Measurements from ENCODE around the gene WDR13.

DNA sequence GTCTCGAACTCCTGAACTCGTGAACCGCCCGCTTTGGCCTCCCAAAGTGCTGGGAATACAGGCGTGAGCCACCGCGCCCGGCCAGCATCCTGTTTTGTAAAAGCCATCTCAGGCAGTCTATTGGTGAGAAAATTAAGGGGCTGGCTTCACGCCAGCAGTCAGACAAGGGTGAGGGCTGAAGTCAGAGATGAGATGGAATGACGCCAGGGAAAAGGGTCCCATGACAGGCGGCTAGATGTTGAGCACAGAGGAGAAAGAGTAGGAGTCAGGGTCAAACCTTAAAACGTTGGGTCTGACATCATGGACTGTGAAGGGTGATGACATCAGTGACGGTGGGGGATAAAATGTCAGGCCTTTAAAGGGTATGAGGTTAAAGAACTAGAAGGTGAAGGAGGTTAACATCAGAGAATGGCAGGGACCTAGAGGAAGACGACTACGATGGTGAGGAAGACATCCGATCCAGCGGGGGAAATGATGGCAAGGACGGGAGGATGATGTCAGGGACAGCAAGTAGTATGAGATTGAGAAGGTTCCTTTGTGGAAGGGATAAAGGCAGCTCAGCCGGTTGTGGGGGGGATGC lies 23.5 kb upstream of the WDR13 start:
- no peak for TF ChIP-seq YY1 (IDR thresholded peaks at IDR 0.05; ENCODE audit: insufficient read depth, insufficient read length)
- TF ChIP-seq ZNF274 (IDR thresholded peaks at IDR 0.05; ENCODE audit: low read depth, low read length) = no peak
- no peak for TF ChIP-seq SUZ12 (IDR thresholded peaks at IDR 0.05; ENCODE audit: extremely low read depth, insufficient read depth, insufficient read length)

Data from NT2/D1 (cell line).